Activated T-helper 1 cell treated with anti-CD3 and anti-CD28 coated beads, Interleukin-2, amount 50 U/mL, for 16 hours (primary cell): ENCODE data around the gene KCTD17.

Experiments
- DNase-seq, 2 donors: peaks; one replicate each; pipeline ENCODE4 v3.0.0-alpha.2; 2020; ENCODE audit warnings: low read depth in 1 of 2, low spot score in 1 of 2

KCTD17 gene

DNA sequence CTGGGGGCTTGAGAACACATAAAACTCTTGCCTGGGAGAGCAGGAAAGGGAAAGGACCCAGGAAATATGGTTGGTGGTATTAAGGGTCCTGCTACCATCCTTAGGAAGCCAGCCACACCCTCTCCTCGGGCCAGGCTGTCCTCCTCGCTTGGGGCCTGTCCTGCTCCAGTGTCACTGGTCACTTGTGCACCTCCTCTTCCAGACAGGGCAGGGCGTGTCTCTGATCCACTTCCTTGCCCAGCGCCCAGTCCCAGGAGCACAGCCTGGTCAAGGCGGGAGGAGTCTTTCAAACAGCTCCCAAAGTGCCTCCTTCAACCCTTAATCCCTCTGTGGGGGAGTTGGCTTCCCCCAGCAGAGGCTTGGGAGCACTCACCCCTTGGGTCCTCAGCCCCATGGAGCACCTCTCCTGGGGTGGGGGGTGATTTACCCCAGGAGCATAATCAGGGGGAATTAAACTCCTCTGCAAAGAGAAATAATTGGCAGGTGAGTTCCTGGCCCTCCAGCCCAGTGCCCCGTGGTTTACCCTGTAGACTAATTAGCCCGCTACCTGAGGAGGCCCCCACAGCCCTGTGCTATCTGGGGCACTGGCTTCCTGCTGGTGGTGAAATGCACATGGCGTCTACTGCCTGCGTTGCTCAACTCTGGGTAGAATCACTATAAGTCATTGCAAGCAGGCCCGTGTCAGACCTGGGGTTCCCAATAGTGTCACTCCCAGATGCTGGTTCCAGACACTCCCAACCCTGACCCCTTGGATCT lies 49.9 kb downstream of the KCTD17 start:
- DNase-seq, result no peak

DNA sequence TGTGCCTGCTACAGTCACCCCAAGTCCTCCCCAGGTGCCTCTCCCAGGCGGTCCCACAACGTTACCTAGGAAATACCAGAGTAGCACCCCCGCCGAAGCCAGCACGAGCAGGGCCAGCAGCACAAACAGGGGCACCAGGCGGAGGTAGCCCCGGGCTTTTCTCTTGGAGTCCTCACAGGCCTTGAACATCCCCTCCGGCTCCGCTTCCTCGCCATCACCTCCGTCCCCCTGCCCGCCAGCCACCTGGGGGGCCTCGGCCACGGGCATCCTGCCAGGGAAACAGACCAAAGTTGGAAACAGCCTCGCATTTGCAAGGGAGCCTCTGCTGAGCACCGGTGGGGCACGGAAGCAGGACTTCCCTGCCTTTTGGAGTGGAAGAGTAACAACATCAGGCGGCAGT lies 51.6 kb downstream of the KCTD17 start:
- DNase-seq, result no peak

DNA sequence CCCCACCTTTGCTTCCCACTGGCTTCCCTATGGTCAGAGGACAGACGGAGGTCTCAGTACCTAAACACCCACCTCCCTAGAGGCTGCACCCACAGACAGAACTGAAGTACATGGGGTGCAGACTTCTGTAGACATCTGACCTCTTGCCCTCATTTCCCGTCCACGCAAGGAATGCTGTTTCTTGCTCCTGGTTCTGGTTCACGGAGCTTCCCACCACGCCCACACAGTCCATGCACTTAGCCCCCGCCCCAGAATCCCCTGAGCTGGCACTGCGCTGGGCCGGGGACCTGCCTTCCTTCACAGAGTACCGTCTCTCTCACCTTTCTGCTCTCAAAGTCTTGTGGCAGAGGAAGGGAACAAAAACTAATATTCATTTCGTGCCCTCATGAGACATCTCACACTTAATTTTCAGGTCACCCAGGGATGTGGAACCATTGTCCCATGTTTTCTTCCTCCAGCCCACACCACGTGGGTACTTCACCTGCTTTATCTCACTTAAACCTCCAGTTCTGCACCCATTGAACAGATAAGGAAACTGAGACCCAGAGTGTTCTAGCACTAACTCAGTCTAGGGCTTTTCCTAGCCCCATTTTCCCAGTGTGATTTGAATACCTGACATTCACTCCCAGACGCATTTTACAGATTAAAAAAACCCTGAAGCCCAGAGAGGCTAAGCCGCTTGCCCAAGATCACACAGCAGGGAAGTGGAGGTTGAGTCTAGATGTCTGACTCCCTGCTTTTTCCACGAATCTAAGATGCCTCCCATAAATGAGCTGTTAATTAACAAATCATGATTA lies 52.3 kb downstream of the KCTD17 start:
- no peak for DNase-seq

DNA sequence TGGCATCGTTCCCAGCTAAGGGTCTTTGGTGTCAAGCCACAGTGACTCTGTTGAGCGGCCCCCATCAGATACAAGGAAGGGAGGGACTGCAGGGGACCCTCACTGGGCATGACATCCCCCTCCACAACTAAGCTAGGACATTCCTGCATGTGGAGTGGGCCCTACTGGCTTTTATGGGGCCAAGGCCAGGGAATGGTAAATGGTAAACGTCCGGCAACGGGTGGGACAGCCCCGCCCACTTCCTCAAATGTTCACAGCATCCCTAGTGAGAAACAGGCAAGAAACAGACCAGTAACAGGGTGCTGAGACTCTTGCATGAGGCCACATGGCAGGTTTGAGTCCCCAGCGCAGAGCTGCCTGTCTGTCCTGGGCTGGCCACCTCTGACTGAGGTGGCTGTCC lies 53.6 kb downstream of the KCTD17 start:
- no peak for DNase-seq

DNA sequence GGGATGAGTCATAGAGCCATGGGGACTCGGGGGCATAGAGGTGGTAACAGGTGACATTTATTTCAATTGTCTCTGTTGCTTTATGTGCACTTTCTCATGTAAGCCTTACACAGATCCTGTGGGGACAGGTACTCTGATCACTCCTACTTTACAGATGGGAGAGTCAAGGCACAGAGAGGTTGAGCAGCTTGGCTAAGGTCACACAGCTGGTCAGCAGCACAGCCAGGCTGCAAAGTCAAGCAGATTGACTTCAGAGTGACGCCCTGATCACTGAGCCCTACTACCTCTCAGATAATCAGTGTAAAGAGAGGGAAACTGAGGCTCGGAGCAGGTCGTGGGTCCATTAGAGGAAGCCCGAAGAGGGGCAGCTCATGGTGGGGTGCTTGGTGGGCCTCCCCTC lies 54.4 kb downstream of the KCTD17 start:
- DNase-seq, result no peak

DNA sequence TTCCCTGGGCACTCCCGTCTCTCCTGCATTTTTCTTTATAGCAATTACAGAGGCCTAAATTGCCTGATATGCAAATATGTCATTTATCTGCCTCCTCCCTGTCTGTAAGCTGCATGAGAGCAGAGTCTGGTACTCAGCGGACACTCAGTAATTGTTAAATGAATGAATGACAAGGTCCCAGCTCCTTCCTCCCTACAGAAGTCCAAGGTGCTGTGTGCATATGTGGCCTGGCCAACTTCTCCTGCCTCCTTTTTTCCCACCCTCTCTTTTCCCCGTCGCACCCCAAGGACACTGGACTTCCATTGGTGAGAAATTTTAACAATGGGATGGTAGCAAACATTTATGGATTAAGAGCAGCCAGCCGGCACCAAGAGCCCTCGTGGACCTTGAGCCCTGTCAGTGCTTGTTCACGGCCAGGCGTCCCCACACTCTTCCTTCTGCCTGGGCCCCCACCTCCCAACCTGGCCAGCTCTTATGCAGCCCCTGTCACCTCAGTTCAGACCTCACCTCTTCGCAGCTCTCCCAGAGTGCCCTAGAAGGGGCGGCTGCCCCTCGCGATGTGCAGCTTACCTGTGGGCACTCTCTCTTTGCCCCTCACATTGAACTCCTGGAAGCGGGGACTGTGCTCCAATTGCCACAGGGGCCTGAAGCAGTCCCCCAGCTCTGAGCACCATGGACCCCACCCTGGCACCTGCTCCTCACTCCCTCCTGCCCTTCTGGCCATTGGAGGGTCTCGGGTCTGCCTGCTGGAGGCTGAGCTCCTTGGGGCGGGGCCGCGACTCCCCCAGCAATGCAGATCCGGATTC lies 56.5 kb downstream of the KCTD17 start:
- no peak for DNase-seq

DNA sequence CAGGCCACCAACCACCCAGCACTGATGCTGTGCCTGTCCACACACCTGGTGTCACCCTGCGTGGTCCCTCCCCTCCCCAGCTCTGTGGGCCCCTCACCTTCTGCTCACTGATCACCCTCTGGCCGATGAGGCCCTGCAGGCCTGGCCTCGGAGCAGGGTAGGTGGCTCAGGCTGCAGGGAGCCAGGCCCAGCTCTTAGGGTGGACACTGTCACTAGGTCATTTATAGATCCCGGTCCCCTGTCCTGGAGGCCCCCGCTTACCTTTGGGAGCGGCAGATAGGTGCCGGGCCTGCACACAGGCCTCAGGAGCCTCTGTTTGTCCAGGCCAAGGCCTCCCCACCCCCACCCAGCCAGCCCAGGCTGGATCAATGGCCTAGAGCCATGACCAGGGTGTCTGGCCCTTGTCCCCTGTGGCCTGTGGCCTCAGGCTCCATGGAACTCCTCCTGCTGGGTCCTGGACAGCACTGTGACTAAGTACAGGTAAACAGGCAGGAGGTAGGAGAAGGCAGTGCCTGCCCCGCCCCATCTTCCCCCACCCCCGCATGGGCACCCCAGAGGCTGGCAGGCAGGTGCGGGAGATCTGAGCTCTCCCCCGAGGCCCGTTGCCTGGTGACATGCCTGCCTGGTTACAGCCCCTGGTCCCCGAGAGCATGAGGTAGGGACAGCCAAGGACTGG lies 57.8 kb downstream of the KCTD17 start, which contains the start of gene TMPRSS6:
TSS of gene TMPRSS6 (minus strand) at position 472 of the 676 bp plus-strand sequence. CDS start 6,296 bp downstream, outside the sequence.
- DNase-seq, result no peak

DNA sequence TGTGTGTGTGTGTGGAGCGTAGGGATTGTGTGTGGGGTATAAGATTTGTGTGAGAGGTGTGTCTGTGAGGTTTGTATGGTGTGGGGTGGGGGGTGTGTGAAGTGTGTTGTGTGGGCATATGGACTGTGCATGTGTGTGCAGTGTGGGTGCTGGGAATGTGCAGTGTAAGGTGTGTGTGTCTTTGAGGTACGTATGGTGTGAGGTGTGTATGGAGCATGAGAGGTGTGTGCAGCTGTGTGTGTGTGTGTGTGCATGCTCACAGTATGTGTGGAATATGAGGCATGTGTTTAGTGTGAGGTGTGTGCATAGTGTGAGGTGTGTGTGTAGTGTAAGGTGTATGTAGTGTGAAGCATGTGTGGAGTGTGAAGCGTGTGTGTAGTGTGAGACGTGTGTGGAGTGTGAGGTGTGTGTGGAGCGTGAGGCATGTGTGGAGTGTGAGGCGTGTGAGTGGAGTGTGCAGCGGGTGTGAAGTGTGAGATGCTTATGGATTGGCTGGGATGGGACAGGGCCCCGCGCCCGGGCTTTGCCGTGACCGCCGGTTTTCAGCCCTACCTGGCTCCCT lies 59.7 kb downstream of the KCTD17 start:
- no peak for DNase-seq

DNA sequence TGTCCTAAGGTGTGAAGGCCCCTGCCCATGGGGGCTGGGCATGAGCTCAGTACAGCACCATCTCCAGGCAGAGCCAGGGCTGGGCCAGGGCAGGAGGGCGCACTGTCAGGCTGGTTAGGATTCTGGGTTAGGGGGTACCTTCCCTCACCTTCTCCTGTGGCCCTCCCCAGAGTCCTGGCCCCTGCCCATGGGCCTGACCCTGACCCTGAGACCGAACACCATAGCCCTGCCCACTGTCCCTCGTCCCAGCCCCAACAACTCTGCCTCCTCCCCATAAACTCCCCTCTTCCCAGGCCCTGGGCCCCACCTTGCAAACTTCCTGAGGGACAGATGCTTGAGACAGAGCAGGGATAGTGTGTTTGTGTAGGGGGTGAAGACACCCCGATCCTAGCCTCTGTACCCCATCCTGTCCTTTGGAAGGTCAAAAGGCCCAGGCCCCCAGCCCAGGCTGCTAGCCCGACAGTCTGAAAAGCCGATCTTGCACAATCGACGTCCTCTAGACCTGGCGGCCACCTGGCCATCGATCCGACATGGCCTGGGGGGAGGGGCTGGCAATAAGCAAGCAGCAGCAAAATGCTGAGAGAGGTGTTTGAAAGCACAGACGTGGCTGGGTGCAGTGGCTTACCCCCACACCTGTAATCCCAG lies 60.7 kb downstream of the KCTD17 start:
- no peak for DNase-seq
